HG03565 (cell line): ENCODE results near the gene STPG3.
"Not testable (repeated sequence)": the region's sequence is repeated elsewhere in the genome, so short reads cannot be mapped to it uniquely, and the experiment has no call there.

ENCODE experiments used
- ATAC-seq: cut with Tn5 transposase; IDR thresholded peaks from one replicate; pipeline ENCODE4 v1.9.1; 2021; ENCODE audit warnings: mild to moderate bottlenecking, moderate library complexity; ENCODE audit not compliant: unreplicated experiment

The STPG3 gene

DNA sequence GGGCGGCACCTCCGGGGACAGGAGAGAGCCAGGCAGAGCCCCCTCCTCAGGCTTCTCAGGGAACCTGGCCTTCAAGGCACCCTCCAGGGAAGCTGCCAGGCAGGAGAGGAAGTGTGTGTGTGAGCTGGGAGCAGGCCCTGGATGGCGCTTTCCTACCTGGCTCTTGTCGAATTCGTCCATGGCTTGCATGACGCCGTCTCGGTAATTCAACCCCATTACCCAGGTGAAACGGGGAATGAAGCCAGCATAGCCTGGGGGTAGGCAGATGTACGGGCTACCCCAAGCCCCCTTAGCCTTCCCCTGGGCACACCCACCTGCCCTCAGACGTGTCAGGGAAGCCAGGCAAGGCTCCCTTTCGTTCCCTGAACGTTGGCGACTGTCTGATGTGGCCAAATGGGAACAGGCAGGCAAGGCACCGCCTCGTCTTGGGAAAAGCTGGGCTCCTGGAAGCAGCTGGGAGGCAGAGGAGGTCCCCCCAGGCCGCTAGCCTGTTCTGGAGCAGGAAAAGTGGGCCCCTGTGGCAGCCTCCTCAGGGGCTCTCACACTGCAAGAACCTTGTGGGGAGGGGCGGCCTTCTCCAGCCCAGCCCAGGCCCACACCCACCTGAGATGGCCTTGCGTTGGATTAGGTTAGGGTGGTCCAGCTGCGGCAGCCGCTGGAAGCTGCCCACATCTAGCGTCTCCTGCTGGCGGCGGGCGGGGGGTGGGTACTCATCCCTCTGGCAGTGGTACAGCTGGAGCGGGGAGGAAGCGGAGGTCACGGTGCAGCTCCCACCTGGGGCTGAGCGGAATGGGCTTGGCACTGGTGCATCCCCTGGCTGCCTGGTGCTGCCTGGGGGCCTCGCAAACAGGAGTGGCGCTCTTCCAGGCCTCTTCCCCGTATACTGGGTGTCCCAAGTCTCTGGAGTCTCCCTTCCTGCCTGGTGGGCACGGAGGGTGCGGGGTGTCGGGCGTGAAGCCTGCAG is 6.3 kb upstream of the STPG3 start:
- no peak for ATAC-seq

DNA sequence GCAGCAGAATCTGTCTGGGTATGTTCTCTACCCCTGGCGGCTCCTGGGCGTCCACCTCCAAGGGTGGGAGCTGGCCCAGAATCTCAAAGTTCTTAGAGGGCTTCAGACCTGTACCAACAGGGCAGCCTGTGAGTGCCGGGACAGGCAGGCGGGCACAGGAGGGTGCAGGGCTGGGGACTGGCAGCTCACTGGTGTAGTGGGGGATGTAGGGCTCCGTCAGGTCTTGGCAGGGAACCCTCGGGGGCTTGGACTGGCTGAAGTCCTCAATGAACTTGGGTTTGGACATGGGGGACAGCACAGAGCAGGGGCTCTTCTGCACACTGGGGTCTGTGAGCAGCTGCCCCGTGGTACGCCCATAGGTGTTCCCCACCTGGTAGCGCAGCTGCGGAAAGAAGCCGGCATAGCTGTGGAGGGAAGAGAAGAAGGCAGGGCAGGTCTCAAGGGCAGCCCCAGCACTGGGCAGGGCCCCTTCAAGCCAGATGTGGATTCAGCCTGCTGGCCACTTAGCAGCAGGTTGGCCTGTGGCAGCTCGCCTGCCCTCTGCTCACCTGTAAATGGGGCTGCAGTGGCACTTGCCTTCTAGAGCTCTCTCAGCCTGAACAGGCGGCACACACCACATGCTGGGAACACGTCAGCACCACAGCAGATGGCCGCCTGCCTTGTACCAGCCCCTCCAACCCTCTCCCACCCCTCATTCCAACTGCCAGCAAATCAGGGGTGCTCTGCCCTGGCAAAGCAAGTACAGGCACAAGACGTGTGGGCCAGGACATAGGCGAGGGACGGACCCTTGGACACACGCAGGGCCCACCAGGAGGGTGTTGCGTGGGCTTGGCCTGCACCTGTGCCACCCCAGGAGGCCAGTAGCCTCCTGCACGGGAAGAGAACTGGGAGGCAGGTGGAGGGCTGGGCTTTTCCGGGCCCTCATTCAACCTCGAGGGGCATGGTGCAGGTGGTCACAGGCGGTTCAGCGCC is 5.3 kb upstream of the STPG3 start:
- ATAC-seq: no peak

DNA sequence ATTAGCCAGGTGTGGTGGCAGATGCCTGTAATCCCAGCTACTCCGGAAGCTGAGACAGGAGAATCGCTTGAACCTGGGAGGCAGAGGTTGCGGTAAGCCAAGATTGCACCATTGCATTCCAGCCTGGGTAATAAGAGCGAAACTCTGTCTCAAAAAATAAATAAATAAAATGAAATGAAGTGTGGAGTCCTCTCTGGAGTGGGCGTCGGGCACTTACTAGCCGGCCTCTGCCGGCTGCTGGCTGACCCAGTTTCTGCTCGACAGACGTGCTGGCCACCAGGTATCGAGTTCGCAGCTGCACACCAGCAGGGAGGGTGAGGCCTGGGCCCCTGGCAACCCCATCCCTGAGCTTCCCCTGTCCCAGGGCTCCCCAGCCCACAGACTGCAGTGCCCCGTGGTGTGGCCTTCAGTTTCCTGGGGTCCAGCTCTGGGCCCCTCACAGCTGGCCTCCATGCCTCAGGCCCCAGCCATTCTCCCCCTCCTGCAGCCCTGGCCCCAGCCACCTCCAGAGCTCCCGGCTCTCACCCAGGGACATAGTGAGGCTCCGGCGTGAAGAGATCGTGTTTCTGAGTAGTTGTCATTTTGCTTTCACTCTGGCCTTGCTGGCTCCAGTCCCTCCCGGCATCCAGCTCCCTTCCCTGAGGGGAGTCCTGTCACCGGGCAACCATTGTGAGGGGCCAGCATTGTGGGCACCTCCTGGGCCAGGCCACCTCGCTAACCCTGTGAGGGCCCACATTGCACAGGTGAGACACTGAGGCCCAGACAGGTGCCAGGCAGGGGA is 3.8 kb upstream of the STPG3 start:
- ATAC-seq: no peak

- no peak for ATAC-seq
Observed at GRCh38 chr9:137247916-137248175, 3.2 kb upstream of the STPG3 start.

- ATAC-seq: no peak
Observed at GRCh38 chr9:137250329-137251193, 525 bp upstream of the STPG3 start.

DNA sequence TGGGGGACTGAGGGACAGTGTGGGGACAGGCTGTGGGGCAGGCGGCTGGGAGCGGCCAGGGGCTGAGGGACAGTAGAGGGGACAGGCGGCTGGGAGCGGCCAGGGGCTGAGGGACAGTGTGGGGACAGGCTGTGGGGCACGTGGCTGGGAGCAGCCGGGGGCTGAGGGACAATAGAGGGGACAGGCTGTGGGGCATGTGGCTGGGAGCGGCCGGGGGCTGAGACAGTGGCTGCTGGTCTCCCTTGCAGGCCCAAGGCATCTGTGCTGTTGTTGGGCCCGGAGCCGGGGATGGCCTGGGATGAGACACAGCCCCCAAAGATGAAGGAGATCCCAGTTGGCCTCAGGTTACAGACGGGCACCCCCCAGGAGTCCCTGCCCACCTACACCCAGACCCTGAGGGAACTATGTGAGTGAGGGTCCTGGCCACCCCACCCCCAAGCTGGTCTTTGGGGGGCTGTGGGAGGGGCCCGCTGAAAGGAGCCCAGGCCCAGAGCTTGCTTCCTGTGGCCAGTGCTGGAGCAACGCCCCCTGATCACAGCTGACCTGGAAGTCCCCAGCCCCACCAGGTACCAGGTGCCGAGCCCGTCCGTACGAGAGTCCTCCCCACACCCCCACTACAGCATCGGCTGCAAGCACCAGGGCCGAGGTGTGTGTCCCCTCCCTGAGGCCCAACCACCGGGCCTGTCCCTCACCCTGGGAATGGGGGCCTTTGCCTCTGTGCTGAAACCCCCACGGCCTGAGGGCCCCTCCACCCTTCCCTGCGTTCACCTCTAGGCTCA is 593 bp downstream of the STPG3 start:
- no peak for ATAC-seq

DNA sequence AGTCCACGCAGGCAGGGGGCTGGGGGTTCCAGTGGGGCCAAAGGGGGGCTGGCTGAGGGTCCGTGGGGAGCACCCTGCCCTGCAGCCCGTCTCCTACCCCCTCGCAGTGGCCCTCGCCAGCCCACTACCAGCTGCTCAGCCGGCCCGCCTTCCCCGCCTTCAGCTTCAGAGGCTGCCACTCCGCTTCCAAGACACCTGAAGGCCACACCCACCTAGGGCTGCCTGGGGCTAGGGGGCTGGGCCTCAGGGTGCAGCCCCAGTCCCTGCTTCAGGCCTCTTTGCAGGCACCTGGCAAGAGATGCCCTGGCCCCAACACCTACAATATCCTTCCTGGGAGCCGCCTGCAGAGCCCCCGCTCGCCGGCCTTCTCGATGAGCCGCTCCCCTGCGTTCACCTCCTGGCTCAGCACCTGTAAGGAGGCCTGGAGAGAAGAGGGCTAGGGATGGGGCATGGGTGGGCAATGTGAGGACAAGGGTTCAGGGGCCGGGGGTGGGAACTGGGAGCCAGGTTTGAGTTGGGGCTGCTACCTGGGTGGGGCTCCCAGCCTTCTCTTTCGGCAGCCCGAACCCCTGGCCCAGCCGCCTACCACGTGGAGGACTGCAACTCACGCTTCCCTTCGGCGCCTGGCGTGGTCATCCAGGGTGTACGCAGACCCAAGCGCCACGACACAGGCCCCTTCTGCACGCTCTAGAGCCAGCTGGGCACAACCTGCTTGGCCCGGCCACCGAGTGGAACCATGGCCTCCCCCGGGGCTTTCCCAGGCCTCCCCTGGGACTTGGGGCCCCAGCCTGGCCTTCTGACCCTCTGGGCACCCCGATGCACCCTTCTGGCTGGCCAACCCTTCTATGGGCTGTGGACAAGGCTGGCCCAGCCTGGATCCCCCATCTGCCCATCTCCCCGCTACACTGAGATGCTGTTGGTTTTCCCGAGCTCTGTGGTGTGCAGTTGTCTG is 1.7 kb downstream of the STPG3 start:
- no peak for ATAC-seq

DNA sequence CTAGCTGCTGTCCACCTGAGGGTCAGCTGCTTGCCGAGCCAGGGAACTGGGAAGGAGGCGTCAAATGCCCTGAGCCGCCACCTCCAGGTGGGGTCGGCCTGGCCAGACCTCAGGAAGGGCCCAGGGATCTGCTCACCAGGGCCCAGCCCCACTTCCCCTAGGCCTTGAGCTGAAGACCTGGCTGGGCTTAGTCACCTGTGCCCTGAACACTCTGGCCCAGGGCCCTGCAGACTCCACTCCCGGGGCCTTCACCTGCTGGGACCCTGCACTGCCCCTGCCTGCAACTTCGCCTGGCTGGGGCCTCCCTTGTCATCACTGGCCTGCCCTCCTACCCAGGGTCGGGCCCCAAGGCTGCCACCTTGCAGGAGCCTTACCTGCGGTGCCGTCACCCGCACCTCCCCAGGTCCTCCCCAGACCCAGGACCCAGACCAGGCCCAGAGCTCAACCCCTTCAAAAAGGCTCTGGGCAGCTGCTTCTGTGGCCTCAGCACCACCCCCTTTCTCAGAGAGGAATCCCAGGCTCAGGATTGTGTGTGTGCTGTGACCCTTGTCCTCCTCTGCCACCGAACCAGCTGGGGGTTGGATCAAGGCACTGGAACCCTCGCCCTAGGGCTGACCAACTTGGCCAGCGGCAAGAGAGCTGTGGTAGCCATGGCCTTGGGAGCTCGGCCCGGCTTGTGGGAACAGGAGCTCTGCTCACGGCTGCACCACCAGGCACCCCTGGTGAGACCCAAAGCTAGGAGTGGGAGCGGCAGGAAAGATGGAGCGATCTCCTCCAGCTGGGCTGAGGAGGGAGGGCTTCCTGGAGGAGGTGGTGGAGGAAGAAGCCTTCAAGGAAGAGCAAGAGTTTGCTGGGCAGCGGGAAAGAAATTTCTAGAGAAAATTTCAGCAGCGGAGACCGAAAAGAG is 2.9 kb downstream of the STPG3 start:
- ATAC-seq: no peak

DNA sequence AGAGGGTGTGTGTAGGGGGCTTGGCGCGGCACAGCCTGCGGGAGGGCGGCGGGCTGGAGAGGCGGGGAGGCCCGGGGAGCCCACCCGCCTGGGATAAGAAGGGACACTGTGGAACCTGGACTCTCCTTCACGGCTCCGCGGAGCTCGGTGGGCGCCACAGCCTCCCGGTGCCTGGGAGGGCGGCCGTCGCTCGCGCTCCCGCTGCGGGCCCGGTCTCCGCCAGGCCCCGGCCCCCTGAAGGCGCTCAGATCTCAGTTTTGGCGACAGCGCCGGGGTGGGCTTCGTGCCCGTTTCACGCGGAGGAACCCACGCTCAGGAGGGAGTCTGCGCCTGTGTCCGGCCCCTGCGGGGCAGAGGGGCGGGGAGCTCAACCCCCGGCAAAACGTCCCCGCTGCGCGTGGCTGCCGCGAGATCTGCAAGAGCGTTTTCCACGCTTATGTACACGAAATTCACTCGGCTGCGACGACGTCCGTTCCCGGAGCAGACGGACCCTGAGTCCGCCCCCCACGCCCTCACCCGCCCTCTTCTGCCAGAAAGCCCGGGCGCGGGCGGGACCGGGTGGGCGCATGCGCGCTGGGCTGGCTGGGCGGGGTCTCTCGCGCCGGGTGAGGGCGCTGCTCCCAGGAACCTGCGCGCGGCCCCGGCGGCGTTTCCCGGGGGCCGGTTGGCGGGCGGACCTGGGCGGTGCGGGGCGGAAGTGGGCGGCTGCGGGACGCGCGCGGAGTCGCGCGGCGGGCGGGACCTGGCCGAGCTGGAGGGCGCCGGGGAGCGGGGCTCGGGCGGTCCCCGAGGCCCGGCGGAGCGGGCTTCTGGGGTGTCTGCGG is 3.8 kb downstream of the STPG3 start, which contains the start of gene NELFB:
Gene NELFB (plus strand): TSS at position 704 of the 824 bp plus-strand sequence.
- peak; percentile 53 for ATAC-seq

DNA sequence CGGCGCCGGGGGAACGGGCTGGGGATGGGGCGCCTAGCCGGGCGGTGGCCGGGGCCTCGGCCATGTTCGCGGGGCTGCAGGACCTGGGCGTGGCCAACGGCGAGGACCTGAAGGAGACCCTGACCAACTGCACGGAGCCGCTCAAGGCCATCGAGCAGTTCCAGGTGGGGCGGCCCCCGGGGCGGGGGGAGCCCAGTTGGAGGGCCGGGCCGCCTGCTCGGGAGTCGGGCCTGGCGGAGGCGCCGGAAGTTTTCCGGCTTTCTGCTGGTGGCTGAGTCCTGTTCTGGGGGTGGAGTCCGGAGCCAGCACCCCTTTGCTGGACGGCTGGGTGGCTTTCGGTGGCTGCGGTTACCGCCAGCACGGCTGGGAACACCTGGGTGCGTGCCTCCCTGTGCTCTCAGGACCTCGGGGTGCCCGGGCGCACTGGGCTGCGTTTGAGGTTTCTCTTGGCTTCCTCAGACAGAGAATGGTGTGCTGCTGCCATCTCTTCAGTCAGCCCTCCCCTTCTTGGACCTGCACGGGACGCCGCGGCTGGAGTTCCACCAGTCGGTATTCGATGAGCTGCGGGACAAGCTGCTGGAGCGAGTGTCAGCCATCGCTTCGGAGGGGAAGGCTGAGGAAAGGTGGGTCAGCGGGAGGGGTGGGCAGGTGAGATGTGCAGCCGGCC is 4.5 kb downstream of the STPG3 start:
- ATAC-seq: peak; percentile 20

DNA sequence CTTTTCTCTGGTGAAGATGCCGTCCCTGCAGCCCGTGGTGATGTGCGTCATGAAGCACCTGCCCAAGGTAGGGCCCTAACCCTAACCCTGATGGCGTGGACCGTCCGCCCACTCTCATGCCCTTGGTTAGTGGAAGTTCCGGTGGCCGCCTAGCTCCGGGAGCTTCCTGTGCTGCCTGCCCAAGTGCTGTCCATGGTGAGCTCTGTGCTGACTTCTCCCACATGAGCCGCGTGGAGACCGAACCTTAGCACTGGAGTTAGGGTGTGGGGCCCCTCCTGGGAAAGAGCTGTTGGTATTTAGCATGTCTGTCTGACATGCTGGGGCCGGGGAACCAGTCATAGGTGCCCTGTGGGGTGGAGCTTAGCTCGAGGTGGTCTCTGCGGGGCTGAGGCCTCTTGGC is 5.3 kb downstream of the STPG3 start:
- ATAC-seq: no peak

GRCh38 chr9:137256856-137257255 is 5.8 kb downstream of the STPG3 start:
- ATAC-seq: no peak

DNA sequence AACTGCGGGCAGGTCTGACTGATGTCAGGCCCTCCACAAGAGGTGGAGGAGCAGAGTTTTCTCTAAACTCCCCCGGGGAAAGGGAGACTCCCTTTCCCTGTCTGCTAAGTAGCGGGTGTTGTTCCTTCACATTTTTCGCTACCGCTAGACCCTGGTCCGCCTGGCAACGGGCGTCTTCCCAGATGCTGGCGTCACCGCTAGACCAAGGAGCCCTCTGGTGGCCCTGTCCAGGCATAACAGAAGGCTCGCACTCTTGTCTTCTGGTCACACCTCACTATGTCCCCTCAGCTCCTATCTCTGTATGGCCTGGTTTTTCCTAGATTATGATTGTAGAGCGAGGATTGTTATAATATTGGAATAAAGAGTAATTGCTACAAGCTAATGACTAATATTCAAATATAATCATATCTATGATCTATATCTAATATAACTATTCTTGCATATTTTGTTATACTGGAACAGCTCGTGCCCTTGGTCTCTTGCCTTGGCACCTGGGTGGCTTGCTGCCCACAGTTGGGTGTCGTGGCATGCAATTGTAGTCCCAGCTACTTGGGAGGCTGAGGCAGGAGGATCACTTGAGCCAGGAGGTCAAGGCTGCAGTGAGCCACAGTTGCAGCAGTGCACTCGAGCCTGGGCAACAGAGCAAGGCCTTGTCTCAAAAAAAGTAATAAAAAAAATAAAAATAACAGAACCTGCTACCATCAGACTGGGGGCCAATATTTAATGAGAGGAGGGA is 11.3 kb downstream of the STPG3 start:
- ATAC-seq: not testable (repeated sequence)

DNA sequence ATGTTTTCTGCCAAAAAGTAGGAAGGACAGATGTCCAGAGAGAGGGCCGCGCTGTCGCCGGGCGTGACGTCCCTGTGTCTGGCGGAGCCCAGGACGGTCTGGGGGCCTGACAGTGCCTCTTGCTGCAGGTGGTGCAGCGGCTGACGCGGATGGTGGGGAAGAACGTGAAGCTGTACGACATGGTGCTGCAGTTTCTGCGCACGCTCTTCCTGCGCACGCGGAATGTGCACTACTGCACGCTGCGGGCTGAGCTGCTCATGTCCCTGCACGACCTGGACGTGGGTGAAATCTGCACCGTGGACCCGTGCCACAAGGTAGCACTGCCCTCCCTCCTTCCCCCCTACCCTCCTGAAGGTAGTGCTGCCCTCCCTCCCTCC is 11.8 kb downstream of the STPG3 start:
- ATAC-seq: no peak

DNA sequence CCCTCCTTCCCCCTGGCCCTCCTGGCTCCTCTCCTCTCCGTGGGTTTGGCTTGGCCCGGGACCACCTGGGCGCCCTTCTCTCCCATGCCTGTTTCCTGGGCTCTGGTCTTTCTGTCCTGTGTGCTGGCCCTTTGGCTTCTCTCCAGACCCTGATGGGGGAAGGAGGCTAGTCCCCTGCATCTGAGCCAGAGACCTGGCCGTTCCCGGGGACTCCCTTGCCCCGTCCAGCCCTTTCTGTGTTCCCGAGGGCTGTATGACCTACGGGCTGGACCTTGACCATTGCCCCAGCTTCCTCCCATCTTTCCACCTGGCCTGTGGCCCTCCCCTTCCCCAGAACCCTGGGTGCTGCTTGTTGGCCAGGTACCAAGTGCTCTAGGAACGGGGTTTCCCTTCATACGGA is 12.4 kb downstream of the STPG3 start:
- no peak for ATAC-seq
